HUES48 (cell line): ENCODE measurements around the gene CYP2A6.
"Not testable (repeated sequence)": the region's sequence is repeated elsewhere in the genome, so short reads cannot be mapped to it uniquely, and the experiment has no call there.

Experiments
- H3K27ac ChIP-seq: one replicate; pipeline ENCODE4 v1.7.0; 2013; ENCODE audit warnings: low read depth, low read length, inconsistent platforms
- H3K27me3 ChIP-seq: 2 replicates; pipeline ENCODE4 v1.6.1; 2013; ENCODE audit warnings: mild to moderate bottlenecking, low read length; ENCODE audit not compliant: control insufficient read depth, insufficient read depth
- H3K36me3 ChIP-seq: 2 replicates; pipeline ENCODE4 v1.6.1; 2013; ENCODE audit warnings: low read length; ENCODE audit not compliant: control insufficient read depth, insufficient read depth
- H3K4me1 ChIP-seq: 2 replicates; pipeline ENCODE4 v1.6.1; 2013; ENCODE audit warnings: mild to moderate bottlenecking, low read length; ENCODE audit not compliant: control insufficient read depth, insufficient read depth
- H3K4me3 ChIP-seq: 2 replicates; pipeline ENCODE4 v1.5.1; 2013; ENCODE audit warnings: mild to moderate bottlenecking, low read depth, low read length
- H3K9ac ChIP-seq: 2 replicates; pipeline ENCODE4 v1.6.1; 2013; ENCODE audit warnings: mild to moderate bottlenecking, low read depth, low read length, moderate library complexity
- H3K9me3 ChIP-seq: 2 replicates; pipeline ENCODE4 v1.6.1; 2013; ENCODE audit warnings: low read length; ENCODE audit not compliant: control insufficient read depth, insufficient read depth

CYP2A6 gene

DNA sequence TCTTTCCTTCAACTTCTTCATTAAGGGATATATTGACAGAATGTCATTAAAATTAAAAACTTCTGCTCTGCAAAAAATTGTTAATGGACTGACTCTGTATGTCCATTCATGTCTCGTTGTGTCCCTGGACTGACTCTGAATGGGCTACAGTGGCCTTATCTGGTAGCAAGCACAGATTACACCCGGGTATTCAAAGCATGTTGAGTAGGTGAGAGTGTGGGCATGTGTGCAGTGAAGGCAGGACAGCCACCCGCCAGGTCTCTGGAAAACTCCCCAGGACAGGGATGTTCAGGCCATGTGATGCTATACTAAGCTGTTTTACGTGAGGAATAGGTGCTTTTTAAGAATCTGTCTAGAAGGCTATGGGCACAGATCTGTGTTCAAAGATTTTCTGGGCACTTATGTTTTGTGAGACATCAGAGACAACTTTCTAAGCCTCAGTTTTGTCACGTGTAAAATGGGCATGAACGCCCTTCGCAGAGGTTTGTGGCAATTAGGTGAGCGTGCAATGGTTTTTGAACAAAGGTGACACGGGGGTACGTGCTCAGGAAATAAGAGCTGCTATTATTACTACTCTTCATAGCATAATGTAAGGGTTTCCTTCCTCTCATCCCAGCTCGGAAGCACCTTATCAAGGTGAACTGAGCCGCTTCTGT lies 7.1 kb downstream of the CYP2A6 start:
- H3K9me3 ChIP-seq, H3K9ac ChIP-seq, H3K27ac ChIP-seq, H3K27me3 ChIP-seq, H3K36me3 ChIP-seq, H3K4me1 ChIP-seq: not testable (repeated sequence)
- peak overlapping the region; percentile 53 for H3K4me3 ChIP-seq

DNA sequence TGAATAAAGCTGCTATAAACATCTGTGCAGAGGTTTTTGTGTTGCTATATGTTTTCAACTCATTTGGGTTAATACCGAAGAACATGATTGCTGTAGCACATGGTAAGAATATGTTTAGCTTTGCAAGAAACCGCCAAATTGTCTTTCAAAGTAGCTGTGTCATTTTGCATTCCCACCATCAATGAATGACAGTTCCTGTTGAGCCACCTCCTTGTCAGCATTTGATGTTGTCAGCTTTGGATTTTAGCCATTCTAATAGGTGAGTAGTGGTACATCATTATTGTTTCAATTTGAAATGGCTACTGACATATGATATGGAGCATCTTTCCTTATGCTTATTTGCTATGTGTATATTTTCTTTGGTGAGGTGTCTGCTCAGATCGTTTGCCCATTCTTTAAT lies 8.2 kb downstream of the CYP2A6 start:
- H3K27me3 ChIP-seq, H3K9me3 ChIP-seq, H3K27ac ChIP-seq, H3K36me3 ChIP-seq, H3K4me1 ChIP-seq, H3K4me3 ChIP-seq, H3K9ac ChIP-seq: not testable (repeated sequence)

- not testable (repeated sequence) for H3K27me3 ChIP-seq, H3K27ac ChIP-seq, H3K4me1 ChIP-seq, H3K4me3 ChIP-seq, H3K36me3 ChIP-seq, H3K9ac ChIP-seq, H3K9me3 ChIP-seq
These were observed 11.8 kb downstream of the CYP2A6 start for GRCh38 chr19:40838477-40838876.

DNA sequence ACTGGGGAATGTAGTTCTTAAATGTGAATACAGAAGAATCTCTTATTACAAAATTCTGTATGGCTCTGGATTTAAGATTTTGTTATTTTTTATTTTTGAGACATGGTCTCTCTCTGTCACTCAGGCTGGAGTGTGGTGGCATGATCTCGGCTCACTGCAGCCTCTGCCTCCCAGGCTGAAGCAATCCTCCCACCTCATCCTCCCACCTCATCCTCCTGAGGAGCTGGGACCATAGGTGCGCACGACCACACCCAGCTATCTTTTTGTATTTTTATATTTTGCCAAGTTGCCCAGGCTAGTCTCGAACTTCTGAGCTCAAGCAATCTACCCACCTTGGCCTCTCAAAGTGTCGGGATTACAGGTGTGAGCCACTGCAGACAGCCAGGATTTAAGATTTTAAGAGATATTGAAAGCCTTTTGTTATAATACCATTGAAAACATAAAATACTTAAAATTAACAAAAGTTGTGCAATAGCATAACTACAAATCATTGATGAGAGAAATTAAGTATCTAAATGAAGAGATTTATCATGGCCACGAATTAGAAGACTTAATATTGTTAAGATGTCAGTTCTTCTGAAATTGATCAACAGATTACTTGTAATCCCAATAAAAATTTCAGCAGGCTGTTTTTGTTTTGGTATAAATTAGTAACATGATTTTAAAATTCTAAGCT lies 13.4 kb downstream of the CYP2A6 start:
- H3K9me3 ChIP-seq = no peaks in the 10 kb centered on the region
- no peaks in the 10 kb centered on the region for H3K36me3 ChIP-seq
- no peak overlapping the region for H3K9ac ChIP-seq
- H3K27me3 ChIP-seq = no peaks in the 10 kb centered on the region
- no peak overlapping the region for H3K4me3 ChIP-seq
- no peaks in the 10 kb centered on the region for H3K4me1 ChIP-seq
- no peak overlapping the region for H3K27ac ChIP-seq

- H3K9me3 ChIP-seq, H3K4me3 ChIP-seq, H3K9ac ChIP-seq, H3K4me1 ChIP-seq, H3K27me3 ChIP-seq, H3K27ac ChIP-seq, H3K36me3 ChIP-seq: not testable (repeated sequence)
These were observed 16.3 kb downstream of the CYP2A6 start for GRCh38 chr19:40833728-40834533.

GRCh38 chr19:40832431-40832790 lies 17.8 kb downstream of the CYP2A6 start:
- H3K9ac ChIP-seq, H3K4me3 ChIP-seq, H3K27me3 ChIP-seq, H3K9me3 ChIP-seq, H3K36me3 ChIP-seq, H3K27ac ChIP-seq, H3K4me1 ChIP-seq: not testable (repeated sequence)

DNA sequence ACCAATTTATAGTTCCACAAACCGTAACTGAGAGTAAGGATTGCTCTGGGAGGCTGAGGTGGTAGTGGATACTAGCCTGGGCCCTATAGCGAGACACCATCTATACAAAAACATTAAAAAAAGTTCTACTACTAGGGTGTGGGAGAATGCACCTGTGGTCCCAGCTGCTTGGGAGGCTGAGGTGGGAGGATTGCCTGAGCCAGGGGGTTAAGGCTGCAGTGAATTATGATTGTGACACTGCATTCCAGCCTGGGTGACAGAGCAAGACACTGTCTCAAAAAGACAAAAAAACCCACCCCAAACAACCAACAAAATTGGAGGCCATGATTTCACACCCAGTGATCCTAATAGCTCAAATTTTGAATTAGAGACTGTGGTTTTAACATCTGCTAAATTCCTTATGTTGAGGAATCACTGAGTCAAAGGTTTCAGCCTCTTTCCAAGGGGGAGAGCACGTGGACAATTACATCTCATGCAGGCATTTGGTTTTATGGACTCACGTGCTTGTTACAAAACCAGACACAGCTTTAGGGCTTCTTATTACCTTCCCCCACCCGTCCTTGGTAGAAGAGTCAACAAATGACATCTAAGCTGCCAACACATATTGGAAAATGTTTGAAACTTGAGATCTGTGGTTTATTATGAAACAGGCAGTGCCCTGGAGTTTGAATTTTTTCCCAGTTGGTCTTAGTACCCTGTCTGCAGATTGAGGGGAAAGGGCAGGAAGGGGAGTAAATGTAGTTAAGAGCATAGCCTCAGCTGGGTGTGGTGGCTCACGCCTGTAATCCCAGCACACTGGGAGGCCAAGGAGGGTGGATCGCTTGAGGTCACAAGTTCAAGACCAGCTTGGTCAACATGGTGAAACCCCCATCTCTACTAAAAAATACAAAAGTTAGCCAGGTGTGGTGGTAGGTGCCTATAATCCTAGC lies 18.5 kb downstream of the CYP2A6 start:
- no peaks in the 10 kb centered on the region for H3K4me1 ChIP-seq
- H3K27me3 ChIP-seq = no peaks in the 10 kb centered on the region
- no peaks in the 10 kb centered on the region for H3K36me3 ChIP-seq
- H3K27ac ChIP-seq = no peak overlapping the region
- no peak overlapping the region for H3K9ac ChIP-seq
- no peaks in the 10 kb centered on the region for H3K9me3 ChIP-seq
- no peak overlapping the region for H3K4me3 ChIP-seq

GRCh38 chr19:40830741-40831140 lies 19.5 kb downstream of the CYP2A6 start:
- not testable (repeated sequence) for H3K27ac ChIP-seq, H3K4me1 ChIP-seq, H3K36me3 ChIP-seq, H3K9ac ChIP-seq, H3K9me3 ChIP-seq, H3K4me3 ChIP-seq, H3K27me3 ChIP-seq

DNA sequence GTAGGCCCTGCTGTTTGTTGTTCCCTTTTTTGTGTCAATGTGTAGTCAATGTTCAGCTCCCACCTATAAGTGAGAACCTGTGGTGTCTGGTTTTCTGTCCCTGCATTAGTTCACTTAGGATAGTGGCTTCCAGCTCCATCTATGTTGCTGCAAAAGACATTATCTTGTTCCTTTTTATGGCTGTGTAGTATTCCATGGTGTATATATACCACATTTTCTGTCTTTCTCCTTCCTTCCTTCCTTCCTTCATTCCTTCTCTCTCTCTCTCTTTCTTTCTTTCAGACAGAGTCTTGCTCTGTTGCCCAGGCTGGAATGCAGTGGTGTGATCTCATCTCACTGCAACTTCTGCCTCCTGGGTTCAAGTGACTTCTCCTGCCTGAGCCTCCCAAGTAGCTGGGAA lies 21.0 kb downstream of the CYP2A6 start:
- Histone ChIP-seq H3K4me3 (no peak overlapping the region), H3K4me1 (no peaks in the 10 kb centered on the region), H3K27ac (no peak overlapping the region)

DNA sequence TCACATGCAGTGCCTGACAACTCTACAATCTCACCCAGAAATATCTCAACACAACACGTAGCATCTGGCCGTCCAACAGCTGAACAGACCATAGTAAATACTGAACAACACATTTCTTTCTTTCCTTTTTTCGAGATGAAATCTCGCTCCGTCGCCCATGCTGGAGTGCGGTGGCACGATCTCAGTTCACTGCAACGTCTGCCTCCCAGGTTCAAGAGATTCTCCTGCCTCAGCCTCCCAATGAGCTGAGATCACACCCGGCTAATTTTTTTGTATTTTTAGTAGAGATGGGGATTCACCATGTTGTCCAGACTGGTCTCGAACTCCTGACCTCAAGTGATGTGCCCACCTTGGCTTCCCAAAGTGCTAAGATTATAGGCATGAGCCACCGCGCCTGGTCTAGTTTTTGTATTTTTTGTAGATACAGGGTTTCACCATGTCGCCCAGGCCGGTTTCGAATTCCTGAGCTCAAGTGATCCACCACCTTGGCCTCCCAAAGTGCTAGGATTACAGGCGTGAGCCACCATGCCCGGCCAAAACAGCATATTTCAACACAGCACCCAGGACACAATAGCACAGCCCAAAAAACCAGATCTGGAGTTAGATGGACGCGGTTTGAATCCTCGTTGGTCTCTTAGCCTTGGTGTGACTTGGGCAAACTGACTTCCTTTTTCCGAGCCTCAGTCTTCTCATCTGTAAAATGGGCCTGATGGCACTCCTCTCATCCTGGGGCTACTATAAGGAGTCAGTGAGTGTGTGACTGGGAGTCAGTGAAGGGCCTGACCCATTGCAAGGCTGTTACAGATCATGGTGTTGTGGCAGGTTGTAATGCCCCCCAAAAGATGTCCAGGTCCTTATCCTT lies 22.6 kb downstream of the CYP2A6 start:
- Histone ChIP-seq H3K27ac (no peak overlapping the region), H3K4me3 (no peak overlapping the region), H3K36me3 (no peaks in the 10 kb centered on the region), H3K9me3 (no peaks in the 10 kb centered on the region), H3K27me3 (no peaks in the 10 kb centered on the region), H3K9ac (no peak overlapping the region), H3K4me1 (no peaks in the 10 kb centered on the region)

More for the DNA sequence above, 21.0 kb downstream of the CYP2A6 start:
- Histone ChIP-seq H3K27me3 (no peaks in the 10 kb centered on the region), H3K36me3 (no peaks in the 10 kb centered on the region), H3K9me3 (no peaks in the 10 kb centered on the region), H3K9ac (no peak overlapping the region)
